ENCODE results near the gene RAMAC. TPM values are rescaled to one million over a fixed set of nuclear protein-coding genes. Genes with fewer than 3 reads are reported as not detected.

The RAMAC gene
- total RNA-seq, 1 experiment from 2014 or later, result 38.9 TPM

DNA sequence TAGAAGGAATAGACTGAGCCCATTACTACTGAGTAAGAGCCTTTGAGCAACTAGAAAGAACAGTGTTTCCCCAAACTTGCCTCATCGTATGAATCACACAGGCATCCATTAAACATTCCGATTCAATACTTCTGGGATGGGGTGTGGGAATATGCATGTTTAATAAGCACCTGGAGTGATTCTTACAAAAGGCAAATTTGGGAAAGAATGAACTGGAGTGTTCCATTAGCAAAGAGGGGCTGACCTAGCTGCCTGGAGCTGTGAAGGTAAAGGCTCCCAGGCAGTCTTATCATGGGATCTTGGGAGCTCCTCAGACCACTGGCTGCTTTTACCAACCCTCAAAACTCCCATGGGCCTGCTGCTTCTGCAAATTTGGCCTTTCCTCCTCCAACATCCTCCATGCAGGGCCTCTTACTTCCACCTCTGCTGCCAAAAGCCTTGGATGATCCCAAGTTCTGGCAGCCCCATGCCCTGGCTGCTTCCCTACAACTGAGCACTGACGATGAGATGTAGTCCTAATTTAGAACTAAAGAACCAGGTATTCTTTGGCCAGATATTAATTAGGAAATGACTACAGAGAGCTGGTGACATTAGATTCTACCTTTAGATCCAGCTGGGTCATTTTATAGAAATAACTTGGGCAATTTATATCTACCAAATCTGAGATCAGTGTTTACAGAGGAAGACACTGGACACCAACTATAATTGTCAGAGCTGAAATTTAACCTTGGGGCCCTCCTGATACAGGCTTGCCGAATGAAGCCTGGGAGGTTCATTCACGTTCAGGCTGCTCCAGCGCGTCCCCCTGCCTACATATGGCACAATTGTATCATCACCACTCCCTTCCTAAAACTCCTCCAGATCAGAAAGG is 22.3 kb upstream of the RAMAC start:
- DNase-seq (ENCODE audit: low spot score), result no peak
- in situ Hi-C loops (cut with HindIII; ENCODE audit: low sequenced_read_pairs), result no loop called here

DNA sequence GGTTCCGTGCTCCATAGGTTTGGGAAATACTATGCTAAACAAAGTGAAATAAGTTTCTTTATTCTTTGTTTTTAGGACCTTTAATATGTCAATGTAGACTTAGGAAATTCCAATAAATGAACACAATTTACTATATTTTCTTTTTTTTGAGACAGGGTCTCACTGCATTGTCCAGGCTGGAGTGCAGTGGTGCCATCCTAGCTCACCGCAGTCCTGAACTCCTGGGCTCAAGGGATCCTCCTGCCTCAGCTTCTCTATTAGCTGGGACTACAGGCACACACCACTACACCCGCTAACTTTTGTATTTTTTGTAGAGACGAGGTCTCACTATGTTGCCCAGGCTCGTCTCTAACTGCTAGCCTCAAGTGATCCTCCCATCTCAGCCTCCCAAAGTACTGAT is 21.1 kb upstream of the RAMAC start:
- in situ Hi-C loops (cut with HindIII; ENCODE audit: low sequenced_read_pairs), result no loop called here

DNA sequence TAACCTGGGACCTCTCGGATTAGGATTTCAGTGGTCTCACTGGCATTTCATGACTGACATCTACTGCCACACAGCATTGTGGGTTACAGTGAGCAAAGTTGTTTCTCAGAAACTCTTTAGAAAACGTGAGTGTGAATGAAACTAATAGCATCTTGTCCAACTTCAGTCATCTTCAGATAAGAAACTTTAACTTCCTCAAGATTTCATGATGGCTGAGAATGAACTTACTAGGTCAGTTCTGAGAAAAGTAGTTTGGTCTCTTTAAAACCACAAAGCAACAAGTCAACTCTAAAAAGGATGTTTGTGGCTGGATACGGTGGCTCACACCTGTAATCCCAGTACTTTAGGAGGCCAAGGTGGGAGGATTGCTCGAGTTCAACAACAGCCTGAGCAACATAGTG is 19.3 kb upstream of the RAMAC start:
- DNase-seq (ENCODE audit: low spot score), result no peak
- in situ Hi-C loops (cut with HindIII; ENCODE audit: low sequenced_read_pairs), result no loop called here

More for the DNA sequence above, 21.1 kb upstream of the RAMAC start:
- no peak for DNase-seq (ENCODE audit: low spot score)

DNA sequence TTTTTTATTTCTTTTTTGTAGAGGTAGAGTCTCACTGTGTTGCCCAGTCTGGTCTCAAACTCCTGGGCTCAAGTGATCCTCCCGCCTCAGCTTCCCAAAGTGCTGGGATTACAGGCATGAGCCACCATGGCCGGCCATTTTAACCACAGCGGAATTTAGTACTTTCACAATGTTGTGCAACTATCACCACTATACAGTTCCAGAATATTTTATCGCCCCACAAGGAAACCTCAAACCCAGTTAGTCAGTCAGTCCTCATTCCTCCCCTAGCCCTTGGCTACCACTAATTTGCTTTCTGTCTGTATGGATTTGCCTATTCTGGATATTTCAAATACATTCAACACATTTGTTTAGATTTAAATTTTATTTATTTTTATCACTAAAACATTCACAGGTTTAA is 17.9 kb upstream of the RAMAC start:
- DNase-seq (ENCODE audit: low spot score), result no peak
- in situ Hi-C loops (cut with HindIII; ENCODE audit: low sequenced_read_pairs), result no loop called here

DNA sequence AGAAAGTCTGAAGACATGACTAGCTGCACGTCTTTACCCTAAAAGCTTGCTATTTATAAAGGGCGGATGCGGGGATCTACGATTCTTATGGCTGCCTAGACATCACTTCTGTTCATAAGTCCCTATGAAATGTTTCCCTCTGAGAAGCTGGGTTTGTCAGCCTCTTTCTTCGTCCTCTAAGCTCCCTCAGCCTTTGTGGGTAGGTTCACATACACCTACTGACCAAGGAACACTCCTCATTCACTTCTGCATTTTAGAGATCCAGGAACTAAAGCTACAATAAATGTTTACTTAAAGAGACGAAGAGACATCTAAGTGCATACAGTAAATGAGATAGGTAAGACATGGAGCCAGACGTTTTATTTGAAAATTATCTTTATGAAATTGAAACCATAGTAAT is 16.7 kb upstream of the RAMAC start:
- in situ Hi-C loops (cut with HindIII; ENCODE audit: low sequenced_read_pairs), result no loop called here
- DNase-seq (ENCODE audit: low spot score), result no peak

DNA sequence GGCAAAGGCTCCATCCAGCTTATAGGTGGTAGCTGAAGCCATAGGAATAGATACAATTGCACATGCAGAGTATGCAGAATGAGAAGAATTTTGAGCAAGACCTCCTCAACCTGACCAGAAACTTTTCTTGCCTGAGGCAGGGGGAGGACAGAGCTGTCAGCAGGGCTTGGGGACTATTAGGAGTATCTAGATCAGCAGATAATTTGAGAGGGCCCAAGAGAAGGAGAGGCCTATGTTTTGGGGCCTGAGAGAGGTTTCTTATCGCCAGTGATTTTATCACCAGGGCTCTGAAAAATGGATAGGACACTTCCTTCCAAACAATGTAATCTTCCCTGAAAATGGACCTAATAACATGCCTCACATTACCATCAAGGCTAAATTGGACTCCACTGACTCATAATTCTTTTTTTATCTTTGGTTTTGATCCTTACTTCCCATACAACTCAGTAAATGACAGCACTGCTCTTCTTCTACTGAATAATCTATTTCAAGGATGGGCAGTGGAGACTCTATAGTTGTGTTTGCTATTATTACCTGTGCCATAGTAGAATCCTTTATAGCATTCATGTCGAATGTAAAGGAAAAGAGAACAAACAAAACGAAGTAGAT is 15.8 kb upstream of the RAMAC start:
- in situ Hi-C loops (cut with HindIII; ENCODE audit: low sequenced_read_pairs), result no loop called here
- no peak for DNase-seq (ENCODE audit: low spot score)

DNA sequence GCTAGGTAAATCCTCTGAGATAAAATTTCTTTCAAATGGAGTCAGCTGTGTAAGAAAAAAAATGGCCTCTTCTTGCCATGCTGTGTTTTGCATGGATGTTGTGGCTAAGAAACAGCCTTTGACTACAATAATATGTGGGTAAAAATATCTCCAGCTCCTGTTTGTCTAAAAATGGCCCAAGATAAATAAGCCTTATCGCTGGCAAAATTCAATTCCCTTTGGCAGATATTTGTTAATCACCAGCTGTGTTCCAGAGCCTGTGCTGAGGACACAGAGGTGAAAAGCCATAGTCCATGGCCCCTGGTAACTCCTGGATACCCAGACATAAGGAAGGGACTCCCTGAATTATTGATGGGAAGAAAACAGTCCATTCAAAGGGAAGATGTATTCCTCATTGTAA is 15.3 kb upstream of the RAMAC start:
- DNase-seq (ENCODE audit: low spot score), result no peak
- in situ Hi-C loops (cut with HindIII; ENCODE audit: low sequenced_read_pairs), result no loop called here

DNA sequence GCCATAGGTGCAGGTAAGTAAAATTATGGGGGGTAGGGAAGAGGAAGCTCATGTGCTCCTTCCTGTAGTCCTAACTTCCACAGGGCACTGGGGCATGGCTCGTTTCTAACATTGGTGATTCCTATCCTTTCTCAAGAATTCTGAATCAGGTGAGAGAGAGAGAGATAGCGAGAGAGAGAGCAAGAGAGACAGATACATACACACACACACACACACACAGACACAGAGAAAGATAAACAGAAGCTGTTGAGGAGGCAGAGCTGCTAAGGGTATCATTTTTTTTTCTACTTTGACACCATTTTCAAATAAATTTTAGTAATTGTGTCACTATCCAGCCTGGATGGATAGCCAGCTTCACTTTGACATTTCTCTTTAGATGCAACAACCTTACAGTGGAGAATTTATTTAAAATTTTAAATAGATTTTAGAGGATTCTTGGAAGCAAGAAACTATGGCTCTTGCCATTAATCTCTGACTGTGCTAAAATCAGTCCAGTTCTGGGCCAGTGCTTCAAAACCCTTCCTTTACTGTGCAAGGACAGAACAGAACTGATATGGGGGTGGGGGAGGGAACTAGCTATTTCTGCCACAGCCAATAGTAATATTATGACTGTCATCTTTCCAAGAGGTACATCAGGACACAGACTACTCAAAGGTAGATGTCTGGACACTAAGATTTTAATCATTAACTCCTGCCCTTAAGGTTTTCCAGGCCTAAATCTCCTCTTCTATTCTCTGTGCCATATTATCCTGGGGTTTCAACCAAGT is 14.6 kb upstream of the RAMAC start:
- DNase-seq (ENCODE audit: low spot score), result no peak
- in situ Hi-C loops (cut with HindIII; ENCODE audit: low sequenced_read_pairs), result no loop called here

DNA sequence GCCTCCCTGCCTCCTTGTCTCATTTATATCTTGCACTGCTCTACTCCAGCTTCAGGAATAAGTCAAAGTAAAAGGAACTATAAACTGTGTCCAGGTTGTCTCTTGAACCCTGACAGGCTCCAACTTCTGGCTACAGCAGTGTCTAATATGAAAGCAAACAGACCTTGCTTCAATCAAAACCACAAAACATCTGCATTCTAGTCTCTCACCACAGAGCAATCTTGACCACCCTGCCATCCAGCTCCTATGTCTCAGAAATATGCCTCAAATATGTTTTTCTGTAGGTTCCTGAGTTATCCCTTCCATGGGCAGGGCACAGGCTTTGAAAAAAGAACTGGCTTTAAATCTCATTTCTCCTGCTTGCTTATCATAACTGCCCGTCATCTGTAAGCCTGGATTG is 13.0 kb upstream of the RAMAC start:
- in situ Hi-C loops (cut with HindIII; ENCODE audit: low sequenced_read_pairs), result no loop called here
- no peak for DNase-seq (ENCODE audit: low spot score)

DNA sequence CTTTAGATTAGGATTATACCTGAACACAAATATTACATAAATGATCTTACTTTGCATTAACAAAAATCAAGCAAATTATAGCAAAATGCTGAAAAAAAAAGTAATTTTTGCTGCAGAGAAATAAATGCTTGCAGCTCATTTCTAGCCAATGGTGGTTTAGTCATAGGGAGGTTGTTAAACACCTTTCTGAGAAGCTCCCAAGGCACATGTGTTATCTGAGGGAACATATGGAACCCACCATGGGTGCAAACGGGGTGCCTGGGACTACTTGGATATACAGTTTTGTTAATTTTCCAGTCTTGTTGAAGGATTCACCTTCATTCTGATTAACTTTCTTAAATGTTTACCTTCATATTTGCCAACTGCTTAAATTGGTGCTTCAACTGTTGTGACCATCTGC is 8.9 kb upstream of the RAMAC start:
- in situ Hi-C loops (cut with HindIII; ENCODE audit: low sequenced_read_pairs), result no loop called here
- no peak for DNase-seq (ENCODE audit: low spot score)

DNA sequence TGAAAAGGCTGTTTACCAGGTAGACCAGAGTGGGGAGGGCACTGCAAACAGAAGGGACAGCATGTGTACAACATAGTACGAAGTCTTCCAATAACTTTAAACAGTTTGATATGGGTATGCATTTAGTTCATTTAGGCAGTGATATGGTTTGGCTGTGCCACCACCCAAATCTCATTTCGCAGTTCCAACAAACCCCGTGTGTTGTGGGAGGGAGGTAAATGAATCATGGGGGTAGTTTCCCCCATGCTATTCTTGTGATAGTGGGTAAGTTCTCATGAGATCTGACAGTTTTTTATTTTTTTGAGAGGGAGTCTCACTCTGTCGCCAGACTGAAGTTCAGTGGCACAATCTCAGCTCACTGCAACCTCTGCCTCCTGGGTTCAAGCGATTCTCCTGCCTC is 7.6 kb upstream of the RAMAC start:
- DNase-seq (ENCODE audit: low spot score), result no peak
- in situ Hi-C loops (cut with HindIII; ENCODE audit: low sequenced_read_pairs), result no loop called here

DNA sequence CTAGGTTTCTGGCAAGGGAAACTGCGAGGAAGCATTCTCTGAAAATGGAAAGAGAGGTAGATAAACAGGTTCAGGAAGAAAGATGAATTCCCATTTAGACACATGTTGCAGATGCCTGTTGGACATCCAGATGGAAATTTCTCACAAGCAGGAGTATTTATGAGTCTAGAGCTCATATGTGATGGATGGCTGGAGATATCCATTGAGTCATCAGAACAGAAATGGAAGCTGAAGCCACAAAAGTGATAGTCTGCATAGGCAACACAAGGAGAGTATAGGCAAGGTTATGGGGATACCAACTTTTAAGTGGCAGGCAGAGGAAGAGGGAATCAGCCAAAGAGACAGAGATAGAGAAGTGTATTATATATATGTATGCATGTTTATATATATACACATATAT is 6.3 kb upstream of the RAMAC start:
- in situ Hi-C loops (cut with HindIII; ENCODE audit: low sequenced_read_pairs), result no loop called here

DNA sequence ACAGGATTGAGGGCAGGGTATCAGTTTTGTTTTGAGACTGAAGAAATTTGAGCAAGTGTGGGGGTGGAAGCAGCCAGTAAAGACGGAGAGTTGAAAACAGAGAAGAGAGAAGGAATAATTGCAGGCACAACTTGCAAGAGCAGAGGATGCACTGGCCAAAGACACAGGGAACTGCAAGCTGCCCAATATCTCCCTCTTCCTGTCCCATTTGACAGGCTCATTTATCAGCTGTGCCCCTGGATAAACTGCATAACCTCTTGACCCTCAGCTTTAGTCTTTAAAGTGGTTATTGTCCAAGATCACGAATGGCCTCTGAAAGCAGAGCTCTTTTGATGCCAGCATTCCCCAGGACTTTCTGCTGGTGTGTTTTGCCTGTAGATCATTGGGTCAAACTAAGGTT is 5.0 kb upstream of the RAMAC start:
- in situ Hi-C loops (cut with HindIII; ENCODE audit: low sequenced_read_pairs), result no loop called here
- DNase-seq (ENCODE audit: low spot score), result no peak

More for the DNA sequence above, 6.3 kb upstream of the RAMAC start:
- DNase-seq (ENCODE audit: low spot score), result no peak

DNA sequence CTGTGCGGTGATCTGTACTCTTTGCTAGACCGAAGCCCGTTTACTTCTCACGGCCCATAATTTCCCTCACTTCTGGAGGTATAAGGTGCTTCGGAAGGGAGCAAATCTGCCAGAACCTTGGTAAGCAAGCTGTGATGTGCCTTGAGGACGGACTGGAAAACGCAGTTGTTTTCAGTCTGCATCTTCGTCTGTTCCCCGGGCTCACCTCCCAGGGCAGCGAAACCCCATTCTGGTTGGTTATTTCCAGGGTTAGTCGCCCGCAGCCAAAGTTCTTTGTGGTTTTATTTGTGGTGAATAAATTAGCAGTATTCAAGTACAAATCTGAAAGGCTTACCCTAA is 401 bp downstream of the RAMAC start:
- in situ Hi-C loops (cut with HindIII; ENCODE audit: low sequenced_read_pairs), result loop anchor here (5.0 kb wide), 1 partner anchor 34 kb away; the partner anchor contains the start of gene HOMER2
- no peak for DNase-seq (ENCODE audit: low spot score)

DNA sequence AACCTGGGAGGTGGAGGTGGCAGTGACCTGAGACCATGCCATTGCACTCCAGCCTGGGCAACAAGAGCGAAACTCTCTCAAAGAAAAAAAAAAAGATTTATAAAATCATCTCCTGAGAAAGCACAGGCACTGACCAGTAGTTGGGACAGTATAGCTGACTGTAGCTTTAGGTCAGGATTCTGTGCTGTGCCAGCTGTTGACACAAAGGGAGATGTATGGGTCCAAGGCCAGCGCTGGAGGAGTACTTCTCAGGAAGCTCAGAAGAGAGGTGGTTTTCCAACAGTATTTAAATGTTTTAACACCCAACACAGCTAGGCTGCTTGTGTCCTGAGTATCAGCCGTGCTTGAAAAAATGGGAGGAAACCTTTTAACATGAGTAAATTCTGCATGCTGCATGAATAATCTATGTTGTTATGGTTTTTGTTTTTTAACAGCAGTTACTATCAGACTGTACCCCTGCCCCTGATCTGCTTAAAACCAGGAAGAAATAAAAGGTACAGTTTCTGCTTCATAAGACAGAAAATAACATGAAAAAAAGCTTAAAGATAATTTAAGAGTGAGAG is 6.5 kb downstream of the RAMAC start:
- in situ Hi-C loops (cut with HindIII; ENCODE audit: low sequenced_read_pairs), result no loop called here
- DNase-seq (ENCODE audit: low spot score), result no peak

DNA sequence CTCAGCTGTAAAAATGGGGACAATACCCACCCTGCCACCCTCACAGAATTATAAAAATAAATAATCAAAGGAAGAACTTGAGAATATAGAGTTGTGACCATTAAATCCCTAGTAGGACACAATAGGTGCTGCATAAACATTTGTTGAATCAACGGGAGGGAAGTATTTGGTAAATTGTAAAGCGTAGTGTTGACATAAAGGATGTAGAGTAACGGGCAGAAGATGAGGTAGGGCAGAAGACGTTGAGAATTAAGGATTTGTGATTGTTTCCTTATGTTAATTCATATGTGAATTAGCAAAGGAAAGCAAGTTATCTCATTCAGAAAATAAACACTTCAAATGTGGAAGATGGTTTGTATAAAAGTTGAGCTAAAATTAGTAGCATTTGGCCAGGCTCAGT is 7.1 kb downstream of the RAMAC start:
- DNase-seq (ENCODE audit: low spot score), result no peak
- in situ Hi-C loops (cut with HindIII; ENCODE audit: low sequenced_read_pairs), result no loop called here

DNA sequence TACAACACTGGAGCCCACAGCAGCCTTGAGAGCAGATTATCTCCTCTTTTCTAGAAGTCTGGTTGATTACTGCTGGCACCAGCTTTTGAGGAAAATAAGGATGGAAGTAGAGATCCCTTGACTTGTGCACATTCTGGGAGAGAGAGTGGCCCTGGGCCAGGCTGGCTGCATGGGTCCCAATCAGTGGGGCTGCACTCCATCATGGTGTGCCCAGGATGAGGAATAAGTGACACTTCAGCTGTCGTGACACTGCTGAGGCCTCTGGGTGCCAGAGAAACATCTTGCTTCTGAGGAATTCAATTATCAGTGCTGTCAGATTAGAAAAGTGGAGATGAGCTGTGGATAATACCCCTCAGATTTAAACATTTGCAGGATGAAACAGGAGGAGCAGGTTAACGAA is 9.1 kb downstream of the RAMAC start:
- in situ Hi-C loops (cut with HindIII; ENCODE audit: low sequenced_read_pairs), result no loop called here
- no peak for DNase-seq (ENCODE audit: low spot score)

DNA sequence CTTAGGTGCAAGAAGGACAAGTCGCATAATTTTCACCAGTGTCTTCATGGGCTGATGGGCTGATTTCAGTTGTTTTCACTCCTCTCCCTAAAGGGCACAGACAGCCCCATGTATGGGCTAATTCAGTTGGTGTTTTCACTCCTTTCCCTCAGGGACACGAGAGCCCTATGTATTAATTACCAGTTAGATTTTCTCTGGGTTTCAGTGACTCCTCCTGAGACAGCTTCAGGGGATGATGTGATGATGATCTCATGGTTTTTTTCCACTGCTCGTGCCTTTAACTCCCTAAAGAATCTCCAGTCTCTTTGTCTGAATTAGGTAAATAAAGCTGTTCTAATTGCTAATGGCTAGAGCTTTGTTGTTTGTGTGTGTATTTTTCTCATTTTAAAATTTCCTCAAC is 9.9 kb downstream of the RAMAC start:
- DNase-seq (ENCODE audit: low spot score), result no peak
- in situ Hi-C loops (cut with HindIII; ENCODE audit: low sequenced_read_pairs), result no loop called here

DNA sequence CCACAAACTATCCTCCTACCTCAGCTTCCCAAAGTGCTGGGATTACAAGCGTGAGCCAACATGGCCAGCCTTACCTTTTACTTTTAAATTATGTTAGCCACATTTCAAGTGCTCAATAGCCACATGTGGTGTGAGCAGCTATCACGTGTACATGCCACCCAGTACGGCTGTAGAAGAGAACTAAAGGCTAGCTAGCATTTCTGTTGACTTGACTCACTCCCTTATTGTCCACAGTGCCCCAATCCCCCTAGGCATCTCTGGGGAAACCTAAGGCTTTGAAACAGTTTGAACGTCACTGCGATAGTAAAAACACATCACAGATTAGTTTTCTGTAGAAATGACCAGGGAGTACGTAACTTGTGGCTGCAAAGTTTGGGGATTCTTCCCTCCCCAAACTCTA is 13.4 kb downstream of the RAMAC start:
- in situ Hi-C loops (cut with HindIII; ENCODE audit: low sequenced_read_pairs), result no loop called here
- no peak for DNase-seq (ENCODE audit: low spot score)
